ENCODE results near the gene CSF1R.

- no peak for TF ChIP-seq CTCF (IDR thresholded peaks at IDR 0.05; ENCODE audit: low read depth, low read length)
- TF ChIP-seq EZH2phosphoT487 (IDR thresholded peaks at IDR 0.05; ENCODE audit: low read depth): no peak
These were observed 53.0 kb downstream of the CSF1R start for GRCh38 chr5:150033334-150033733.
